GM23248 (cell line): ENCODE results near the gene INCA1.

Experiments used
- EZH2 ChIP-seq: fragments of 200-600 bp; sonication (generic); IDR thresholded peaks from 2 replicates; pipeline ENCODE4 v1.6.1; 2018; ENCODE audit warnings: antibody characterized with exemption, mild to moderate bottlenecking; ENCODE audit not compliant: insufficient read depth, poor library complexity, severe bottlenecking
- EZH2phosphoT487 ChIP-seq: fragments of 200-600 bp; sonication (generic); IDR thresholded peaks from 2 replicates; pipeline ENCODE4 v1.6.1; 2018; ENCODE audit warnings: antibody characterized with exemption, moderate library complexity, mild to moderate bottlenecking, low read depth; ENCODE audit not compliant: insufficient read depth

DNA sequence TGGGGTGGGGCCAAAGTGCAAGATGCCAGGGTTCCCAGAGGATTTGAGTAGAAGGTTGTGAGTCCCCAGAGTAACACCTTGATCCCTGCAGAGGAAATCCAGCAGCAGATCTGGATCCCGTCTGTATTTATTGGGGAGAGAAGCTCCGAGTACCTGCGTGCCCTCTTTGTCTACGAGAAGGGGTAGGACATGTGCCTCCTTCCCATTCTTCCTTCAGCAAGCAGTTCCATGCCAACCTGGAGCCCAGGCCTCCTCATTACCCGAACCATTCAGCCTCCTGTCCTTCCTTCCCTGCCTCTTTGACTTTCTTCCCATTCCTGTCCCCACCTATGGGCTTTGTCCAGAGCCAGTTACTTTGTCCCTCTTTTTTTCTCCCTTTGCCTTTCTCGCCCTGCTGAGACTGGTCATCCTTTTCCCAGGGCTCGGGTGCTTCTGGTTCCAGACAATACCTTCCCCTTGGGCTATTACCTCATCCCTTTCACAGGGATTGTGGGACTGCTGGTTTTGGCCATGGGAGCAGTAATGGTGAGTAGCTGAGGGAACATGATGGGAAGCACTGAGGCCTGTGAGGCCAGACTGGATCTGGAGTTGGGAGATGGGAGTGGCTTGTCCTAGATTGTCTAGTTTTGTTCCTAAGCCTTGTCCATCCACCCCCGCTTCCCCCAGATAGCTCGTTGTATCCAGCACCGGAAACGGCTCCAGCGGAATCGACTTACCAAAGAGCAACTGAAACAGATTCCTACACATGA is 54.4 kb downstream of the INCA1 start:
- TF ChIP-seq EZH2, result no peak
- TF ChIP-seq EZH2phosphoT487, result no peak
